T-helper 2 cell (primary cell): Measurements from ENCODE around the gene OGFOD3.

Source experiments
- DNase-seq, 5 experiments: peaks; one replicate each; pipeline versions ENCODE4 v3.0.0 to v3.0.0-alpha.2; 2012 to 2022

The OGFOD3 gene

DNA sequence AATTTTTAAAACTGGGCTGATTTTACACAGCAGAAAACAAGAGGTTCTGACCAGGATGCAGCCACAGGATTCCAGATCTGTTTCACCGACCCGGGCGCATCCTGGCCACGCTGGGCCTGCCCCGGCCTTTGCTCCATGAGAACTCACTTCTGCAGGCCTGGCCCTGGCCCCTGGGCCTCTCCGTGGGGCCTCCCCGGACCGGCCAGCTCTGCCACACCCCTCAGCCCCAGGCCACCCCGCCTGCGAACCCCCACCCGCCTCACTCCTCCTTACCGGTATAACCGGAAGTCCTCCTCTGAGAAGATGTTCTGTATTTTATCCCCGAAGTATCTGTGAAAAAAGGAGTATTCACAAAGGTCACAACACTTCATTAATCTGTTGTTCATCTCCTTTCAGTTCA, 13.3 kb downstream of the OGFOD3 start:
- DNase-seq = no peak

GRCh38 chr17:82403662-82404660, 14.4 kb downstream of the OGFOD3 start:
- DNase-seq = no peak

DNA sequence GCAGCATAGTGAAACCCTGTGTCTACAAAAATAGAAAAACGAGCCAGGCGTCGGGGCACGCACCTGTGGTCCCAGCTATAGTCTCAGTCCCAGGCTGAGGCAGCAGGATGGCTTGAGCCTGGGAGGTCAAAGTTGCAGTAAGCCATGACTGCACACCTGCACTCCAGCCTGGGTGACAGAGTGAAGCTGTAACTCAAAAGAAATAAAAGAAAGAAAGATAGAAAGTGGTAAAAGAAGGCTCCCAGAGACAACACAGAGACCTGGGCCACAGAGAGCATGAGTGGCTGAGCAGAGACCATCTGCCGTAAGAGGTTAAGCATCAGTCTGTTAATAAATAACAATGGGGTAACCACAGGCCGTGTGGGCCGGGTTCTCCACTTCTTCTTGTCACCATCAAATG, 15.5 kb downstream of the OGFOD3 start:
- no peak for DNase-seq

- DNase-seq = peak in 3 of 5 experiments; percentile 32 to 73 (median 38)
Measured at GRCh38 chr17:82400830-82401229, 17.6 kb downstream of the OGFOD3 start.

- no peak for DNase-seq
Measured at GRCh38 chr17:82400206-82400605, 18.2 kb downstream of the OGFOD3 start.

DNA sequence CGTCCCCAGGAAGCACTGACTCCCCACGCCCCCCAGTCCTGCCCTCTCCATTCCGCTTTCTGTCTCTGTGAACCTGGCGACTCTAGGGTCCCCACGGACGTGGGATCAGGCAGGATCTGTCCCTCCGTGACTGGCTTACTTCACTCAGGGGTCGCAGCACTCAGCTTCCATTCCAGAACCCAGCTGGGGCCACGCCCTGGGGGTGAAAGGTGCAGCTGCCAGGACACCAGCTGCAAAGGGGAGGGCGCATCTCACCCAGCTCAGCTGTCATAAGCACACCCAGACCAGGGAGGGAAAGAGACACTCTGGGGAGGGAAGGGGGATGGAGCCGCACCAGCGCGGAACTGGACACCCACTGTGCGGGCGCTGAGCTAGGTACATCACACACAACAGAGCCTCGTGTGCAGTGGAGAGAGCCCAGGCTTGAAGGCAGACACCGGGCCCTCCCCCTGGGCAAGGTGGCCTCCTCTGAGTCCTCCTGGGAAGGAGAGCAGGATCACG, 18.7 kb downstream of the OGFOD3 start:
- no peak for DNase-seq

DNA sequence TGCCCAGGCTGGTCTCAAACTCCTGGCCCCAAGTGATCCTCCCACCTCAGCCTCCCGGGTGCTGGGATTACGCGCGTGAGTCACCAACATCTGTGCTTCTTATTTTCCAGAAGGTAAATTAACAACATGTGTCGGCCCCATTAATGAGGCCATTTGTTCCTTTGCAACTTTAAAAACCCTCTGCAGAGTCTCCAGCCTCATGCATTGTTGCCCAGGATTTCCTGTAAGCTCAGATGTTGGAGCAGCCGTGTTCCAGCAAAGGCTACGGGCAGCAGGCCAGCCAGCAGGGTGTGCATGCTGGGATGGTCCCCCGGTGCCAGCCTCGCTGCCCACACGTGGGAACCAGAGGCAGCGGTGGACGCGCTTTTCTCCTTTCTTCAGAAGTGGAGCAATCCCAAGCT, 19.3 kb downstream of the OGFOD3 start:
- DNase-seq = no peak

DNA sequence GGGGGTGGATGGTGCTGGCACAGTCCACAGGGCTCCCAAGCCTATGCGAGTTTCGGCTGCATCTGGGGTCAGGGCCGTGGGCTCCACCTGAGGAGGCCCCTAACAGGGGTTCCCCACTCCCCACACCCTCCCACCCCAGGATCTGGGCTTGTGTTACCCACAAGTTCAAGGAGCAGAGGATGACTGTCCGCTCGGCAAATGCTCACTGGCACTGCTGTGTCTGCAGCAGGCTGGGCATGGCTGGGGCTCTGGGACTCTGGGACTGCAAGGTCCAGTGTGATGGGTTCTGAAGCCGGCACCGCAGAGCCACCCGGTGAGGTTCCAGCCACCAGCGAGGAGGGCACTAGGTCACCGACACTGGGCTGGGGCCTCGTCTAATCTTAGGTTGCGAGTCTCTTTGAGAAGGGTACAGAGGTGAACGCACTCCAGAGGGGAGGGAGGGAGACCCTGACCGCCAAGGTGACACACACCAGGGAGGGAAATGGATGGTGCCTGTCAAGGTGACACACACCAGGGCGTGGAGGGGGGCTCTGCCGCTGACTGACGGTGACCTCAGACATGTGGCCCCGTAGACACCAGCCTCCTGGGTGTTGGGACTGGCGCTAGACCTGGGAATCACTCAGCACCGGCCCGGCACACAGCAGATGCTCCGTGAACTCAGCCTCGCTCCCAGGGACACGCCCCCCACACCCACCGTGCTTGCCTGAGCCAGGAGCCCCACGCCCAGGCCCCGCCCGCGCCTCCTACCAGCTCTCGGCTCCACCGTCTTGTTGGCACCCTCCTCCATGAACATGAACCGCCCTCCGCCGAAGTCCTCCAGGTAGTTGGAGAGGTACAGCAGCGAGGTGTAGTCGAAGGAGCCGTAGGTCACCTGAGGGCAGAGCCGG, 20.7 kb downstream of the OGFOD3 start:
- DNase-seq = no peak

DNA sequence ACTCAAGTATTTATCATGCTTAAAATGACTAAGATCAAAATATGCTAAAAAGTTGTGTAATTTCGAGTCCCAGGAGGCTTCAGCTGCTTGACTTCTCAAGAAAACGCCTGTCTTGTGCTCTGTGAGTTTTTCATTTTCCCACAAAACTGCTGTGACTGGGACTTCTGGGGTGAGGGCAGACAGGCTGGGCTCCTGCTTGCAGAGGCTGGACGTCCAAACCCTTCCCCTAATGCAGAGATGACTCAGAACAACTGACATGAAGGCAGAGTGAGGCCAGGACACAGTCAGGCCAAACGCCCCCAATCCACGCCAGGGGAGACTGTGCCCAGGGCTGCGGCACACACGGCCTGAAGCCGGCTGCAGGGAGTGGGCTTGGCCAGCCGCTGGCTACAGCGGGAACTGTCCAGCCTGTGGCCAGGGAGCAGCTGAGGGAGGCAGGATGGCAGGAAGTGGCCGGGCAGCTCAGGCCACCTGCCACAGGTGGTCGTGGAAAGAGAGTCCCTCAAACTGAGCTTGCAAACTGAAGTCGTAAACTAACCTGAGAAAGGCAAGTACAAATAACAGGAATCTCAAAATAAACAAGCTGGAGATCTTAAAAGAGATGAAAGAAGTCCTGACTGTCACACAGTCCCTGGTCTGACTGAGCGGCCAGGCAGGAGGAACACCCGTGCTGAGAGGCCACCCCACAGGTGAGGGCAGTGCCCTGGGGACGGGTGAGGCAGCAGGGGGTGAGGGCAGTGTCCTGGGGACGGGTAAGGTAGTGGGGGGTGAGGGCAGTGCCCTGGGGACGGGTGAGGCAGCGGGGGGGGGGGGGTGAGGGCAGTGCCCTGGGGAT, 21.6 kb downstream of the OGFOD3 start:
- no peak for DNase-seq

GRCh38 chr17:82394278-82394677, 24.1 kb downstream of the OGFOD3 start:
- no peak for DNase-seq

GRCh38 chr17:82392941-82393340, 25.4 kb downstream of the OGFOD3 start:
- no peak for DNase-seq

- DNase-seq = no peak
Measured at GRCh38 chr17:82392209-82392920, 26.0 kb downstream of the OGFOD3 start.

- no peak for DNase-seq
Measured at GRCh38 chr17:82391496-82392066, 26.8 kb downstream of the OGFOD3 start.

DNA sequence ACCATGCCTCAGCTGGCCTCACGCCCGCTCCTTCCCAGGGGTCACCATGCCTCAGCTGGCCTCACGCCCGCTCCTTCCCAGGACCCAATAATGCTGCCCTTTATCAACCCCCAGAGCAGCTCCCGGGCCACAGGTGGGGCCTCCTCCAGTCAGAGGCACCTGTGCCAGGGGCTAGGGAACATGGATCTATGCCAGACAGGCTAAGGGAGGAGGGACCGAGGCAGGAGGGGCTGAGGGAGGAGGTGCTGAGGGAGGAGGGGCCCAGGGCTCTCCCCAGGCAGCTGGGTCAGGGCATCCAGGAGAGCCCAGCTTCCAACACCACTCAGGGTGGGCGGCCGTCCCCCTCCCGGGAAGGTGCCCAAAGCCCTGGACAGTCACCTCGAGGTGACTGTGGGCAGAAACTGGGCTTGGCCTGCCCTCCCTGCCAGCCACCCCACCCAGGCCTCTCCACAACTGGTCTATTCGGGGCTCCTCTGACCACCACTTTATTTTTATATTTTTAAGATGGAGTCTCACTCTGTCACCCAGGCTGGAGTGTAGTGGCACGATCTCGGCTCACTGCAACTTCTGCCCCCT, 27.4 kb downstream of the OGFOD3 start:
- DNase-seq = no peak

GRCh38 chr17:82390015-82390859, 28.1 kb downstream of the OGFOD3 start:
- DNase-seq = no peak

- no peak for DNase-seq
Measured at GRCh38 chr17:82389379-82389778, 29.0 kb downstream of the OGFOD3 start.

- DNase-seq = no peak
Measured at GRCh38 chr17:82388922-82389283, 29.5 kb downstream of the OGFOD3 start.

- DNase-seq = no peak
Measured at GRCh38 chr17:82388223-82388921, 30.0 kb downstream of the OGFOD3 start.

- no peak for DNase-seq
Measured at GRCh38 chr17:82387705-82388106, 30.7 kb downstream of the OGFOD3 start.
